ENCODE results near the gene SLC25A1.

DNA sequence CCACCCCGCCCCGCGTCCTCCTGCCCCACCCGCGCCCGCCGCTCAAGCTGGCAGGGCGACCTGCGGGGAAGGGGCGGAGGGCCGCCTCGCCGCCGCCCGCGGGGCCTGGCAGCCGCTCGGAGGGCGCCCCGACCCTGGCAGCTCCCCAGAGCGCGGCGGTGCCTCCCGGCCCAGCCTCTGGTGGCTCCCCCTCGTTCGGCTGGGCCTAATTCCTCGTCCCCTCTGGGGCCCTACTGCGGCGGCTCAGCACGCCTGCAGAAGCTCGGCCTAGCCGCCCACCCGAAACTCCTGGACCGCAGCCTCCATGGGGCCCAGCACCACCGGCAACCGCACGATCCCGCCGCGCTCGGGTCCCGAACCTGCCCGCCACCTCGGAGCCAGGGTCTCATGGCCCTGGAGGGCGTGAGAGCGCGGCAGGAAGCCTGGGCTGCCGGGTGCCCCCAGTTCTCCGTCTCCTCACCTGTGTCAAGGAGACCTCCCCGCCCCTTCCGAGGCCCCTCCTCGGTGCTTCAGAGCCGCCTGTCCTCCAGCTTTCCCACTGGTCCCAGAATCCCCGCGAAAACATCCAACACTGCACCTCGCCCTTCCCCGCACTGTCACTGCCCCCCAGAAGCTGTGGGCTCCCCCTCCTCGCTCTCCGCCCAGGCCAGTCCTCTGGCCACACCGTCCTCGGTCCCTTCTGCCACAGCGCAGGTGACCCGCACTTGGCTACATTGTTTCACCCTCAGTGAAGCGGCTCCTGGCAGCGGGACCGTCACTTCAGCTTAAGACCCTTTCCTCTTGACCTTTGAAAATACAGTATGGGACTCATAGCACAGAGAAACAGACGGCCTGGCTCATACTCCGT, 27.8 kb downstream of the SLC25A1 start:
- no peak for TF ChIP-seq POLR2A (IDR thresholded peaks at IDR 0.05; ENCODE audit: low read depth, low read length)
- TF ChIP-seq POLR2AphosphoS5 (IDR thresholded peaks at IDR 0.05; ENCODE audit: low read depth, low read length), result no peak

All from GM12892 (cell line).